ENCODE measurements around the gene PLA2G1B. TPM values are rescaled to one million over a fixed set of nuclear protein-coding genes. Genes with fewer than 3 reads are reported as not detected.

The PLA2G1B gene
- total and polyA plus RNA-seq, 9 of the 15 experiments (the other 6 are each of a cell fraction or from before 2014, with no cell fraction given), result 1.4 TPM; not detected in 8

- TF ChIP-seq, protein P1, sequence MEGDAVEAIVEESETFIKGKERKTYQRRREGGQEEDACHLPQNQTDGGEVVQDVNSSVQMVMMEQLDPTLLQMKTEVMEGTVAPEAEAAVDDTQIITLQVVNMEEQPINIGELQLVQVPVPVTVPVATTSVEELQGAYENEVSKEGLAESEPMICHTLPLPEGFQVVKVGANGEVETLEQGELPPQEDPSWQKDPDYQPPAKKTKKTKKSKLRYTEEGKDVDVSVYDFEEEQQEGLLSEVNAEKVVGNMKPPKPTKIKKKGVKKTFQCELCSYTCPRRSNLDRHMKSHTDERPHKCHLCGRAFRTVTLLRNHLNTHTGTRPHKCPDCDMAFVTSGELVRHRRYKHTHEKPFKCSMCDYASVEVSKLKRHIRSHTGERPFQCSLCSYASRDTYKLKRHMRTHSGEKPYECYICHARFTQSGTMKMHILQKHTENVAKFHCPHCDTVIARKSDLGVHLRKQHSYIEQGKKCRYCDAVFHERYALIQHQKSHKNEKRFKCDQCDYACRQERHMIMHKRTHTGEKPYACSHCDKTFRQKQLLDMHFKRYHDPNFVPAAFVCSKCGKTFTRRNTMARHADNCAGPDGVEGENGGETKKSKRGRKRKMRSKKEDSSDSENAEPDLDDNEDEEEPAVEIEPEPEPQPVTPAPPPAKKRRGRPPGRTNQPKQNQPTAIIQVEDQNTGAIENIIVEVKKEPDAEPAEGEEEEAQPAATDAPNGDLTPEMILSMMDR (IDR thresholded peaks at IDR 0.05 in 2 of 3, conservative IDR thresholded peaks at IDR 0.05 in 1 of 3; ENCODE audit: insufficient read depth in 2 of 3, low read depth in 1 of 3, low read length in 3 of 3), result peak; percentile 74 to 94 (median 85)
- TF ChIP-seq MEIS2 (IDR thresholded peaks at IDR 0.05; ENCODE audit: partially characterized antibody), result peak; percentile 87
- TF ChIP-seq ZC3H4 (CRISPR knock-in tag; IDR thresholded peaks at IDR 0.05; ENCODE audit: borderline replicate concordance), result no peak
- TF ChIP-seq KAT2B (IDR thresholded peaks at IDR 0.05; ENCODE audit: low read depth, low read length), result peak; percentile 61
- peak; percentile 81; the same call in 1 of the 2 replicates for TF ChIP-seq FOXP1 (CRISPR knock-in tag; IDR thresholded peaks at IDR 0.05)
- no peak for TF ChIP-seq SNAPC5 (CRISPR knock-in tag; IDR thresholded peaks at IDR 0.05)
- no peak for TF ChIP-seq ZBTB34 (CRISPR knock-in tag; IDR thresholded peaks at IDR 0.05)
- peak; percentile 45 for TF ChIP-seq ASH1L (IDR thresholded peaks at IDR 0.05; ENCODE audit: borderline replicate concordance, low read depth, partially characterized antibody)
- peak; percentile 88 for TF ChIP-seq TAF9B (IDR thresholded peaks at IDR 0.05; ENCODE audit: partially characterized antibody)
- TF ChIP-seq PTRF (tag; IDR thresholded peaks at IDR 0.05), result no peak
- TF ChIP-seq, protein P2, sequence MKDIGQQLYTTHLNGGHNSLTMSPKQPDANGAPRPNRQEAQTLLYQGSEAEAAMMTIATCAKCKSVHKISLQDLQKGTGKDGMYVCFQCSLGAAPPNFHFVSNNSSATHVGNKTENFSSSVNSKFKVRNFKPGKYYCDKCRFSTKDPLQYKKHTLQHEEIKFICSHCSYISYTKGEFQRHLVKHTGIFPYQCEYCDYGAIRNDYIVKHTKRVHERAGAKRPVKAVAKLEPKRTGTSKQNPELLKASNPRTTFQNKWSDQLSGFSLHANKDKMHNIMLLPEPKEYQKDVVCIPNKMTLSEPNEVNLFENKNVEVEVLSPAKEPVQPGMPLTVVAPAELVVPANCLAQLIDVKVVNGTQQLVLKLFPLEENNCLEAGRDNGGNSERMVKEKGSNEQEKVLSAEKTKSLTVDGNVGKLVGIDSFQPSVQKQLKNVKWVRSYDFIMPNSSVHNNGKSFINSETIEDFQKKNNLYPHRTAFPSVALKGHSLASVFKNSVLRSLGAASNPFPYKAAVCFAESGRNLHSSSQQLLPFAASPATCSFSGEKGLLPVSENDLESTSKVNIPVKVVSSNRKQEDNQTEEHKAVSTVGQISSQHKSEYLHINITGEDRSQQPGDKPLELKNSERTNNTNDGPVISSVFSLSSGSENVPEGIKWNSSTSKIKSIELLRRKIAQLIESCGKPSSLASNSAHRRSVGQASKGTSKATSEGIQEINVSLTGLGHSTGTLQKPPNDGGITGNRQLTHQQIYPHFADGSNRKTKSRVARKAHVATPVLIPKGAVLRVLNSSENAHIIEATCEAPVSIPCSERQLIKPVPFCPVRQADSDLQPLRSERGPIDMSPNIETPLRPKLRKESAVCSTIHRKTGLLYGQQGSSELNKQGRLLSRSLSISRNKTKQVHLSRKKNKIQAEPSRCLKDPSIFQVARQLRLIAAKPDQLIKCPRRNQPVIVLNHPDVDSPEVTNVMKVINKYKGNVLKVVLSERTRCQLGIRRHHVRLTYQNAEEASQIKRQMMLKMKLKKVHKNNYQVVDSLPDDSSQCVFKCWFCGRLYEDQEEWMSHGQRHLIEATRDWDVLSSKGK (CRISPR knock-in tag; IDR thresholded peaks at IDR 0.05), result no peak
- peak; percentile 98 for TF ChIP-seq CBFA2T2 (conservative IDR thresholded peaks at IDR 0.05)
- TF ChIP-seq ILK (tag; IDR thresholded peaks at IDR 0.05; ENCODE audit: borderline replicate concordance, low read depth), result no peak
- no peak for TF ChIP-seq TAL1 (IDR thresholded peaks at IDR 0.05)
- TF ChIP-seq ZFX (CRISPR knock-in tag; IDR thresholded peaks at IDR 0.05), result peak; percentile 37
These were observed 10.1 kb downstream of the PLA2G1B start (continued) for GRCh38 chr12:120317224-120318105.

Measured in K562 (cell line).